GM19468 (cell line): ENCODE data around the gene F7.

Experiments used
- ATAC-seq: cut with Tn5 transposase; IDR thresholded peaks from one replicate; pipeline ENCODE4 v1.9.1; 2021; ENCODE audit warnings: mild to moderate bottlenecking, moderate library complexity, moderate number of reproducible peaks; ENCODE audit not compliant: unreplicated experiment; ENCODE audit errors: extremely low read depth

Gene F7

GRCh38 chr13:113125506-113126264 is 20.1 kb downstream of the F7 start:
- no peak for ATAC-seq

- no peak for ATAC-seq
Measured at GRCh38 chr13:113126265-113127150, 20.9 kb downstream of the F7 start.

- no peak for ATAC-seq
Measured at GRCh38 chr13:113129480-113129879, 23.9 kb downstream of the F7 start.

GRCh38 chr13:113129921-113130750 is 24.5 kb downstream of the F7 start:
- ATAC-seq = no peak

- ATAC-seq = no peak
Measured at GRCh38 chr13:113135281-113135760, 29.7 kb downstream of the F7 start.

GRCh38 chr13:113137691-113138298 is 32.2 kb downstream of the F7 start:
- no peak for ATAC-seq

GRCh38 chr13:113138792-113139551 is 33.4 kb downstream of the F7 start:
- ATAC-seq = no peak

- no peak for ATAC-seq
Measured at GRCh38 chr13:113139577-113139976, 34.0 kb downstream of the F7 start.

GRCh38 chr13:113140677-113141600 is 35.3 kb downstream of the F7 start:
- no peak for ATAC-seq

- ATAC-seq = no peak
Measured at GRCh38 chr13:113141601-113141970, 36.0 kb downstream of the F7 start.

GRCh38 chr13:113142876-113143275 is 37.3 kb downstream of the F7 start:
- no peak for ATAC-seq

- ATAC-seq = no peak
Measured at GRCh38 chr13:113143466-113144254, 38.1 kb downstream of the F7 start.

- ATAC-seq = no peak
Measured at GRCh38 chr13:113144255-113144629, 38.7 kb downstream of the F7 start.

GRCh38 chr13:113145496-113145895 is 39.9 kb downstream of the F7 start:
- ATAC-seq = no peak

- ATAC-seq = no peak
Measured at GRCh38 chr13:113145911-113146598, 40.5 kb downstream of the F7 start.

GRCh38 chr13:113146750-113147149 is 41.2 kb downstream of the F7 start:
- ATAC-seq = no peak

- no peak for ATAC-seq
Measured at GRCh38 chr13:113147206-113147605, 41.6 kb downstream of the F7 start.
